ENCODE results near the gene NAGLU.
"Not testable (repeated sequence)": the region's sequence is repeated elsewhere in the genome, so short reads cannot be mapped to it uniquely, and the experiment has no call there.

The NAGLU gene

GRCh38 chr17:42545755-42546505 lies 9.9 kb downstream of the NAGLU start:
- DNase-seq (ENCODE audit: low read depth) = not testable (repeated sequence)

DNA sequence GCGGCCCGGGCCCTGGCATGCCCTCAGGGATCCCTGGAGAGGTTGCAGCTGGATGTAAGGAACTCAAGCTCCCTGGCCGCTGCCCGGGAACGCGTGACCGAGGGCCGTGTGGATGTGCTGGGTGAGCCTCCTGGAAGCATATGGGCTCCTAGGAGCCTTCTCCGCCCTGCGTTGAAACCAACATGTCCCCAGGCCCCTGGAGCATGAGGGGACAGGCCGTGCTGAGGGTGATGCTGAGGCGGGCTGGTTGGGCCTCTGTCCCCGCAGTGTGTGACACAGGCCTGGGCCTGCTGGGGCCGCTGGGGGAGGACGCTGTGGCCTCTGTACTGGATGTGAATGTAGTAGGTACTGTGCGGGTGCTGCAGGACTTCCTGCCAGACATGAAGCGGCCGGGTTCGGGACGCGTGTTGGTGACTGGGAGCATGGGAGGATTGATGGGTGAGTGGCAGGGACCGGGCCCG lies 11.0 kb downstream of the NAGLU start:
- no peak for DNase-seq (ENCODE audit: low read depth)

DNA sequence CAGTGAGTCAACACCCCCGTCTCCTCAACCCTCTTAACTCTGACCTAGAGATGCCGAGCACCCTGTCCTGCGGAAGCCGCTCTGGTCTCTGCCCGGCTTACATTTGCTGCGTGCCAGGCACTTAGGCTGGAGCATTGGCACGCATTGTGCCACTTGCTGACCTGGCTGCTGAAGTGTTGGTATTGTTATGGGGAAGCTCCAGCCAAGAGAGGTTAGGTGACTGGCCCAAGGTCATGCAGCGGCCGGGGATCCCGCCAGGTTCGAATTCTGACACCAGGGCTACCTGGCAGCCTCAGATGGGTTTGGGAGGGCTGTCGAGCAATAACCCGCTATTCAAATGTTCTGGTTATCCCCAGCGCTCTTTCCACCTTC lies 11.6 kb downstream of the NAGLU start:
- no peak for DNase-seq (ENCODE audit: low read depth)

GRCh38 chr17:42548070-42548837 lies 12.2 kb downstream of the NAGLU start:
- DNase-seq (ENCODE audit: low read depth) = no peak

DNA sequence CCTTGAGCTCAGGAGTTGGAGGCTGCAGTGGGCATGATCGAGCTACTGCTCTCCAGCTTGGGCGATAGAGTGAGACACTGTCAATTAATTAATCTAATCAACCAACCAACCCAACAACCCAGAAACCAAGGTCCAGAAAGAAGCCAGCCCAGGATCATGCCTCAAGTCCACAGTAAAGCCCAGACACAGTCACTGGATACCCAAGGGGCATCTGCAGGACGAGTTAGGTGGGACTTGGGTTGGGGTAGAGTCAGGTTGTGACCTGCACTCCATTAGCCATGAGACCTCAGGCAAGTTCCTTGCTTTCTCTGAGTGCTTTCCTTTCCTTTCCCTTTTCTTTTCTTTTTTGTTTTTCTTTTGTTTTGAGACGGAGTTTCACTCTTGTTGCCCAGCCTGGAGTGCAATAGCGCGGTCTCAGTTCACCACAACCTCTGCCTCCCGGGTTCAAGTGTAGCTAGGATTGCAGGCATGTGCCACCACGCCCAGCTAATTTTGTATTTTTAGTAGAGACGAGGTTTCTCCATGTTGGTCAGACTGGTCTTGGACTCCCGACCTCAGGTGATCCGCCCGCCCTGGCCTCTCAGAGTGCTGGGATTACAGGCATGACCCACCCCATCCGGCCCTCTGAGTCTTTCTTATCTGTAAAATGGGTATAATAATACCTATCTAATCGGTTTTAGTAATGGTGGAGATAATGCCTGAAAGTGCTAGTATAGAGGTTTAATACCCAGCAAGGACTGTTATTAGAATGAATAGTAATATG lies 13.1 kb downstream of the NAGLU start:
- DNase-seq (ENCODE audit: low read depth) = no peak

- not testable (repeated sequence) for DNase-seq (ENCODE audit: low read depth)
Measured at GRCh38 chr17:42552736-42553135, 16.7 kb downstream of the NAGLU start, which contains the start of gene HSD17B1. Gene HSD17B1, plus strand, starts transcription at chr17:42552923. Its CDS starts 11 bp downstream, at chr17:42552934.

- no peak for DNase-seq (ENCODE audit: low read depth)
Measured at GRCh38 chr17:42553161-42553818, 17.2 kb downstream of the NAGLU start.

DNA sequence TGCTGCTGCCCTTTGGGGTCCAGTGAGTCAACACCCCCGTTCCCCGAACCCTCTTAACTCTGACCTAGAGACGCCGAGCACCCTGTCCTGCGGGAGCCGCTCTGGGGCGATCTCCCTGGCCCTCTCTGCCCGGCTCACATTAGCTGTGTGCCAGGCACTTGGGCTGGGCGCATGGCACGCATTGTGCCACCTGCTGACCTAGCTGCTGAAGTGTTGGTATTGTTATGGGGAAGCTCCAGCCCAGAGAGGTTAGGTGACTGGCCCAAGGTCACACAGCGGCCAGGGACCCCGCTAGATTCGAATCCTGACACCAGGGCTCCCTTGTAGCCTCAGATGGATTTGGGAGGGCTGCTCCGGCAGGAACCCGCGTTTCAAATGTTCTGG lies 17.8 kb downstream of the NAGLU start:
- DNase-seq (ENCODE audit: low read depth) = no peak

DNA sequence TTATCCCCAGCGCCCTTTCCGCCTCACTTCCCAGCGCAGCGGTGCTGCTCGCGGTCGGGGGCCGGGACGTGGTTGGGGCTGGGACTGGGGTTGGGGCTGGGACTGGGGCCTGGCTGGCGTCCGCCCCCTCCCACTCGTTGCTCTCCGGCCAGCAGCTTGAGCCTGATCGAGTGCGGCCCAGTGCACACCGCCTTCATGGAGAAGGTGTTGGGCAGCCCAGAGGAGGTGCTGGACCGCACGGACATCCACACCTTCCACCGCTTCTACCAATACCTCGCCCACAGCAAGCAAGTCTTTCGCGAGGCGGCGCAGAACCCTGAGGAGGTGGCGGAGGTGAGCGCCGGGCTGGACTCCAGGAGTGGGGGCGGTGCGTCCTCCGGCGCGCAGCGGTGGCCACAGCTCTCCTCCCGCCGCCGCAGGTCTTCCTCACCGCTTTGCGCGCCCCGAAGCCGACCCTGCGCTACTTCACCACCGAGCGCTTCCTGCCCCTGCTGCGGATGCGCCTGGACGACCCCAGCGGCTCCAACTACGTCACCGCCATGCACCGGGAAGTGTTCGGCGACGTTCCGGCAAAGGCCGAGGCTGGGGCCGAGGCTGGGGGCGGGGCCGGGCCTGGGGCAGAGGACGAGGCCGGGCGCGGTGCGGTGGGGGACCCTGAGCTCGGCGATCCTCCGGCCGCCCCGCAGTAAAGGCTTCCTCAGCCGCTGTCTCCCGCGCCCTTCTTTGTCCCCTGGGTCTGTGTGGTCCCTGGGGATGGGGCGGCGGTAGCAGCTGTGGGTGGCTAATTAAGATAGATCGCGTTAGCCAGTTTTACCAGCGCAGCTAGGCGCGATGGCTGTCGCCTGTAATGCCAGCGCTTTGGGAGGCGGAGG lies 18.4 kb downstream of the NAGLU start:
- DNase-seq (ENCODE audit: low read depth) = peak; percentile 28

GRCh38 chr17:42555122-42555622 lies 19.1 kb downstream of the NAGLU start:
- DNase-seq (ENCODE audit: low read depth) = no peak

GRCh38 chr17:42555961-42556617 lies 20.0 kb downstream of the NAGLU start:
- DNase-seq (ENCODE audit: low read depth) = not testable (repeated sequence)

GRCh38 chr17:42559075-42559474 lies 23.0 kb downstream of the NAGLU start:
- DNase-seq (ENCODE audit: low read depth) = no peak

DNA sequence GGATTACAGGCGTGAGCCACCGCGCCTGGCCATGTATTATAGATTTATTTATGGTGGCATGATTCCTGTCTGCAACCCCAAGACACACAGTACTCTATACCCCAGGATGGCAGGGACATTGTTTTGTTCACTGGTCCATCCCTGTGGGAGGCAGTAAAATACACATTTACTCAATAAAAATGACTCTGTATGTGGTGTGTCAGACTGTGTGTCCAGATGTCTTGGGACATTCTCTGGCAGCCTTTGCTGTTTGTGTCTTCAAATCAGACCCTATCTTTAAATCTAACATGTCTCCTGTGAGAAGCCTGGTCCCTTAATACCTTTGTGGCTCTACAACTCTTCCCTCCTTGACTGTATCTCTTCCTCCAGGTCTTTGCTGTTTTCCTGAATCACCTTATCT lies 24.2 kb downstream of the NAGLU start:
- no peak for DNase-seq (ENCODE audit: low read depth)

GRCh38 chr17:42561897-42562387 lies 25.9 kb downstream of the NAGLU start, which contains the start of gene COASY:
Gene COASY, plus strand, starts transcription at chr17:42562148. Its CDS starts 475 bp downstream, at chr17:42562623.
- peak; percentile 96 for DNase-seq (ENCODE audit: low read depth)

- no peak for DNase-seq (ENCODE audit: low read depth)
Measured at GRCh38 chr17:42562388-42563142, 26.5 kb downstream of the NAGLU start.

GRCh38 chr17:42563143-42563509 lies 27.1 kb downstream of the NAGLU start:
- no peak for DNase-seq (ENCODE audit: low read depth)

GRCh38 chr17:42563543-42563942 lies 27.5 kb downstream of the NAGLU start:
- DNase-seq (ENCODE audit: low read depth) = no peak

GRCh38 chr17:42563950-42564349 lies 27.9 kb downstream of the NAGLU start:
- no peak for DNase-seq (ENCODE audit: low read depth)

GRCh38 chr17:42564815-42565522 lies 28.9 kb downstream of the NAGLU start:
- no peak for DNase-seq (ENCODE audit: low read depth)
